Medulla oblongata (tissue), 1 donor: ENCODE measurements around the gene KIAA0825.
"Not testable (repeated sequence)": the region's sequence is repeated elsewhere in the genome, so short reads cannot be mapped to it uniquely, and the experiment has no call there.

Experiments used
- DNase-seq: peaks from one replicate; pipeline ENCODE4 v3.0.0-alpha.2; 2015; ENCODE audit errors: extremely low spot score

Gene KIAA0825

DNA sequence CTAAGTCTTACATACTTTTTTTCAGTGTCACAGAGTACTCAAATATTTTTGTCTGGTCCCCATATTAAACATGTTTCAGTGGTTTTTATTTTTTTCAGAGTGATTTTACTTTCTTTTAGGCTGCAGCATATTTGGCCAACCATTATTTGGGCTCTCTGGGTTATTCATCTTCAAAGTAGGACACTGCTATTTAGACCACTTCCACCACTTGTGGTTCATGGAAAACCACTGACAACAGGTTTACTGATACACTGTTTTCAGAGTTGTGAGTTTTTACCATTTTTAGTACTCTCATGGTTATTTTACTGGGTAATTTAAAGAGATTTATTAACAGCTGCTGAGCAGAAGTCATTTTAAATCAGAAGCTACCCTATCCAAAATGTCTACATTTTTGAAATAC, 437.6 kb downstream of the KIAA0825 start:
- DNase-seq = no peak

- DNase-seq = no peak
These were observed 442.5 kb downstream of the KIAA0825 start for GRCh38 chr5:94175912-94176311.

DNA sequence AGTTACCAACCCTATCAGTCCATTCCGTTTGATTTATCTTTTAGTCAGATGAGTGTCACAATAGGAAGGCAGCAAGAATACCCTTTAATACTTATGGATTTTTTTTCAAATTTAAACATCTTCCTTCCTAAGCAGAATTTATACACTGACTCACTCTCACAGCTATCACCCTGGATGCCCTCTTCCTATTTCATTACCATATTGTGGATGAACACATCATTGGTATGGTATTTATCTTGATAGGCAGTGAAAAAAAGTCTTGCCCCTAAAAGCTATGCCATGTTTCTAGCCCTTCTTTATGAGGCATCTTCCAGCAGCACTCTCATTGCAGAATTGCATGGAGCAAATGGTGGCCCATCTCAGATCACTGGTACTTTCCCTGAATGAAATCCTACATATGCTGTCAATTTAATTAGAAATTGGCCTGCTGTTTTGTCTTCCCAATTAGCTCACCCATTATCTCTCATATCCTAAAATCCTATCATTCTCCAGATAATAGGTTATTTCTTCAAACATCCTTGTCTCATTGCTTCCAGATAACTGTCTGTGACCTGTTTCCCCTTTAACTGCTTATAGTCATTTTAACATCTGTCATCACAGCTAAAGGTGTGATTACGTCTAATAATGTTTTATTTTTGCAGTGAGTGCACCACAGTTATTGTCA, 443.5 kb downstream of the KIAA0825 start:
- no peak for DNase-seq

DNA sequence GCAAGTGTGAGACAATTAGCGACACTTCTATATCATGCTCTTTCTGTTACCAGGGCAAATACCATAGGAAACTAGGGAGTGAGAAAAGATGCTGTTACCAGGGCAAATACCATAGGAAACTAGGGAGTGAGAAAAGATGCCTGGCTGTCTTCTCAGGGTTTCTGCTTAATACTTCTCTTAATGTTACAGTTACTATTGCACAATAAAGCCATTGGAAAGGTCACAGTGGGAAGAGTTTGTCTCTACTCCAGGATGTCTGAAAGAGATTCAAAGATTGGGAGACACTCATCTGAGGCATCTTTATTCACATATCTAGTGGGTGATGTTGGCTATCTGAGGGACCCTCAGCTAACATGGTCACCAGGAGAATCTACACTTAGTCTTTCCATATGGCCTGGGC, 445.3 kb downstream of the KIAA0825 start:
- DNase-seq = no peak

DNA sequence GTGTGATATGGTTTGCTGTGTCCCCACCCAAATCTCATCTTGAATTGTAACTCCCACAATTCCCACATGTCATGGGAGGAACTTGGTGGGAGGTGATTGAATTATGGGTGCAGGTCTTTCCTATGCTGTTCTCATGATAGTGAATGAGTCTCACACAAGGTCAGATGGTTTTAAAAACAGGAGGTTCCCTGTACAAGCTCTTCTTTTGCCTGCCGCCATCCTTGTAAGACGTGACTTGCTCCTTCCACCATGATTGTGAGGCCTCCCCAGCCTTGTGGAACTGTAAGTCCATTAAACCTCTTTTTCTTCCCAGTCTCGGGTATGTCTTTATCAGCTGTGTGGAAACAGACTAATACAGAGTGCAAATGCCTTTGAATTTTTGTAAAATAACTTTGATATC, 447.3 kb downstream of the KIAA0825 start:
- DNase-seq = not testable (repeated sequence)

DNA sequence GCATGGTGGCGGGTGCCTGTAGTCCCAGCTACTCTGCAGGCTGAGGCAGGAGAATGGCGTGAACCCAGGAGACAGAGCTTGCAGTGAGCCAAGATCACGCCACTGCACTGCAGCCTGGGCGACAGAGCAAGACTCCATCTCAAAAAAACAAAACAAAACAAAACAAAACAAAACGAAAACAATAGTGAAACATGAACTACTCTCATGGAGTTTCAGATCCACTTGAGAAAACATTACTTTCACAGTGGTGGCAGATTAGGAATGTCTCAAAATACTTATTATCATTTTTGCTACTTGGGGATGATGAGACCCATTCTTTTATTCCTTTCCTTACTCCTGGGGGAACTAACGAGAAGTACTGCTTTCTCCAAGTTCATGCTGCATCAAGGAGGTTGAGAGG, 448.2 kb downstream of the KIAA0825 start:
- DNase-seq = not testable (repeated sequence)

DNA sequence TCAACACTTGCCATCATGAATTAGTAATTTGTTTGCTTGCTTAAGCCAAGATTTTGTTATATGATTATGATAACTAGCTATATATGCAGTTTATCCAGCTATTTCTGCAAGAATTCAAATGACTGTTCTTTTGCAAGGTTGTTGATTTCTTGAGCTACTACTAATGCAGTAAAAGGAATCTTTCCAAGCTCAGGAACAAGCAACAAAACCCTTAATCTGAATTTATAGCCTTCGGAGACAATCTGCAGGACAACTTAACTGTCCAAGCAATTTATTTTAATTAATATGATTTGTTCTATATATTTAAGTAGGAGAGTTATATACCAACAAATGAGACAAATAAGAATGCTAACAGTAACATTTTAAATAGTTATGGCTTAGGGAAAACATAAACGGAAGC, 450.3 kb downstream of the KIAA0825 start:
- DNase-seq = no peak

- DNase-seq = no peak
These were observed 456.6 kb downstream of the KIAA0825 start for GRCh38 chr5:94161801-94162200.

DNA sequence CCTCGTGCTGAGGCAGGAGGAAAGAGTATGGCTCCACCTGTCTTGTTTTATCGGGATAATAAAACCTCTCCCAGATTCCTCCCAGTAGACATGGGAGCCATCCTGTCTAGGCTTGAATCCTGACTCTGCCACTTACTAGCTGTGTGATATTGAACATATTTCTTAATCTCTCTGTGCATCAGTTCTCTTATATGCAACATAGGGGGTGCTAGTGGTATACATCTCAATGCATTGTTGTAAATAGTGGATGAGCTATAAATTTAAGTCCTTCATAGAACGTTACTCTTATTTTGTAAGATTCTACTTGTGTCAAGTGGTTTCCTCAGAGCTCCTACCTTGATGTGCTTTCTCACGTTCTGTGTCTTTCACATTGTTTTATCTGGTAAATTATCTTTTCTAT, 459.3 kb downstream of the KIAA0825 start:
- no peak for DNase-seq

DNA sequence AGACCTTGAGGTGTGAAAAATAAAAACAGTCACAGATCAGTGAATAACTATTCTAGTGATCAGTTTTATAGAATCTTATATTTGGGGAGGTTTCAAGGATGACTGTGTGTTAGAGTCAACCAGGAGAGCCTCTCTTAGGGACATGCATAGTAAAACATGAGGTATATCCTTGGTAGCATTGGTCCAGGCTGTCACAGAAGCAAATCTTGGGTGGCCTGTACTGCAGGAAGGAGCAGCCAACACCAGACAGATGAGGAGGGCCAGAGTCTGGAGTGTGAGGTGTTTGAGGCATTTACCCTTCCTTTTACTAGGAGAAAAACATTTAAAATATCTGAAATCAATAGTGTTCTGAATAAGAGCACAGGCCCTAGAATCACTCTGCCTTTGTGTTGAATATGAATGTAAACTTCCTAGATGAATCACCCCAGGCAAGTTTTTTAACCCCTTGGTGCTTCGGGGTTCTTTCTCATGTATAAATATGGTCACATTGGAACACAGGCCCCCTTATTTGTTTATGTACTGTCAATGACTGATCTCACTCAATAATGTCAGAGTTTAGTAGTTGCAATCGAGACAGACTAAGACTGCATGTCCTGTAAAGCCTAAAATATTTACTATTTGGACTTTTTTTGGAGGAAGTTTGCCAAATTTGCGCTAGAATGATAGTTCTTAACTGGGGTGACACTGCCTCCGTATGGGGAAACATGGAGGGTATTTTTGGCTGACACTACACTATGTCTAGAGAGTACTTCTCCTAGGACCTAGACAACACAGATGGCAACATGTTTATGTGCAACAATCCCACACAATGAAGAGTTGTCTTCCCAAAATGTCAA, 460.5 kb downstream of the KIAA0825 start:
- DNase-seq = no peak

GRCh38 chr5:94154672-94155071, 463.7 kb downstream of the KIAA0825 start:
- no peak for DNase-seq

DNA sequence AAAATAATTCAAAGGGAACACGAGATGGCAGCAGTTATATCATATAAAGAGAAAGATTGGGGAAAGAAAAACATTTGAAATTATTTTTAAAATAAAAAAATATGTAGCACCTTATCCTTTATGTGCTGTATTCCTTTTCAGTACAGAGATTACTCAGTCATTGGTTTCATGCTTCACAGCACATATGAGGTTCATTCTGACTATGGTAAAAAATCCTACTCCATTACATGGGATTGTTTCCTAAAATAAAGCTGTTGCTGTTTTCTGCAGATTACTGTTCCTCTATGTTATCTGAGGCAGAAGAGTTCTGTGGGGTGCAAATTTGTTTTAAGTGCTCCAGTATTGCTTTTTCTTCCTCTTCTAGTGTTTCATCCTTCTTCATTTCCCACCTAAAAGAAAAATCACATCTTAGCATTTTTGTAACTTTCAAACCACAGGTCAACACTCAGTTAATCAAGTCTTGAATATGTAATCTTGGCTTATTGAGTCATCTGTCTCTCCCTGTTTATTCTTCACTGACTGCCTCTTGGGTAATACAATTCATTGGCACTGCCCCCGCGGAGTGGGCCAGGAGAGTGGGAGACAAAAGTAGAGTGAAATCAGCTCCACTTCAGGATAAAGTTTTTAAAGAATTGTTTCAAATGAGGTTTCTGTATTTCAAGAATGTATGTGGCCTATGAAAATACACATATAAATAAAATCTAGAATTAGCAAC, 464.5 kb downstream of the KIAA0825 start:
- DNase-seq = no peak

DNA sequence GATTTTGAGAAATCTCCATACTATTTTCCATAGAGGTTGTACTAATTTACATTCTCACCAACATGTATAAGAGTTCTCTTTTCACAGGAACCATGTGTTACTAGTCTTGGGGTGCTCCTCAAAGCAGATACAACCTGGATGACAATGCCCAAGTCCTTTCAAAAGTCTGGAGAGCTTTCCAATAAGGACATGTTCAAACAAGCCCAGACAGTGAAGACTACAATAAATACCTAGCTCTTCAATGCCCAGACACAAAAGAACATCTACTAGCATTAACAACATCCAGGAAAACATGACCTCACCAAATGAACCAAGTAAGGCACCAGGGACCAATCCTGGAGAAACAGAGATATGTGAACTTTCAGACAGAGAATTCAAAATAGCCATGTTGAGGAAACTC, 474.8 kb downstream of the KIAA0825 start:
- DNase-seq = not testable (repeated sequence)

DNA sequence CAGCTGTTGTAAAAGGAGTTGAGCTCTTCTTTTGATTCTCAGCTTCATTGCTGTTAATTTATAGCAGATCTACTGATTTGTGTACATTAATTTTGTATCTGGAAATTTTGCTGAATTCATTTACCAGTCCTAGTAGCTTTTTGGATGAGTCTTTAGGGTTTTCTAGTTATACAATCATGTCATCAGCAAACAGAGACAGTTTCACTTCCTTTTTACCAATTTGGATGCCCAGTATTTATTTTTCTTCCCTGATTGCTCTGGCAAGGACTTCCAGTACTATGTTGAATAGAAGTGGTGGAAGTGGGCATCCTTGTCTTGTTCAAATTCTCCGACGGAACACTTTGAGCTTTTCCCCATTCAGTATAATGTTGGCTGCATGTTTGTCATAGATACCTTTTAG, 478.1 kb downstream of the KIAA0825 start:
- no peak for DNase-seq

GRCh38 chr5:94130077-94130476, 488.3 kb downstream of the KIAA0825 start:
- no peak for DNase-seq

DNA sequence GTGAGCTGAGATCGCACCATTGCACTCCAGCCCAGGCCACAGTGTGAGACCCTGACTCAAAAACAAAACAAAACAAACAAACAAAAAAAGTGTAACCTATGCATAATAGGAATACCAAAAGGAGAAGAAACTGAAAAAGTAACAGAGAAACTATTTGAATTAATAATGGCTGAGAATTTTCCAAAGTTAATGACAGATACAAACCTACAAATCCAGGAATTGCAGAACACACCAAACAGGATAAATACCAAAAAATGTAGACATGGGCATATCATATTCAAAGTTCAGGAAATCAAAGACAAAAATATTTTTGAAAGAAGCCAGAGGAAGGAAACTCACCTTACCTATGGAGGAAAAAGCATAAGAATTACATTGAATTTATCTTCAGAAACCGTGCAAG, 493.3 kb downstream of the KIAA0825 start:
- no peak for DNase-seq

DNA sequence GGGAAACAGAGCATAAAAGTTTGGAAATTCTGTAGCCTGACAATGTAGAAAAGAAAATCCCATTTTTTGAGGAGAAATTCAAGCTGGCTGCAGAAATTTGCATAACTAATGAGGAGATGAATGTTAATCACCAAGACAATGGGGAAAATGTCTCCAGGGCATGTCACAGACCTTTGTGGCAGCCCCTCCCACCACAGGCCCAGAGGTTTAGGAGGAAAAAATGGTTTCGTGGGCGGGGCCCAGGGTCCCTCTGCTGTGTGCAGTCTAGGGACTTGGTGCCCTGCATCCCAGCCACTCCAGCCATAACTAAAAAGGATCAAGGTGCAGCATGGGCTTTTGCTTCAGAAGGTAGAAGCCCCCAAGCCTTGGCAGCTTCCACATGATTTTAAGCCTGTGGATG, 502.1 kb downstream of the KIAA0825 start:
- DNase-seq = not testable (repeated sequence)

DNA sequence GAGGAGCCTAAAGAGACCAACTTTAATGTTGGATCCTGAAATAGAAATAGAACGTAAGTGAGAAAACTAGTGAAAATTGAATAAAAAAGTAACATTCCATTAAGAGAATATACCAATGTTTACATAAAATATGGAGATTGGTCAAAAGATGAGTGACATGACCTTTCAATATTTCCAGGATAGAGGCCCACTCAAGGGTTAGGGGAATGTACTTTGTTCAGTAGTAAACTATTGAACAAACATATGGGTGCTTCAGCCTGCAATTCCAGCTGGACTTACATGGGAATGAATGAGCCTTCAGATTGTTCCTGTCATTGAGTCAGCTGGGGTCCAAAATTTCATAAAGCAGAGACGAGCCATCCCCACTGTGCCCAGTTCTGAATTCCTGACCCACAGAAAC, 505.3 kb downstream of the KIAA0825 start:
- no peak for DNase-seq

- peak; percentile 94 for DNase-seq
These were observed 507.0 kb downstream of the KIAA0825 start for GRCh38 chr5:94111209-94112004.

DNA sequence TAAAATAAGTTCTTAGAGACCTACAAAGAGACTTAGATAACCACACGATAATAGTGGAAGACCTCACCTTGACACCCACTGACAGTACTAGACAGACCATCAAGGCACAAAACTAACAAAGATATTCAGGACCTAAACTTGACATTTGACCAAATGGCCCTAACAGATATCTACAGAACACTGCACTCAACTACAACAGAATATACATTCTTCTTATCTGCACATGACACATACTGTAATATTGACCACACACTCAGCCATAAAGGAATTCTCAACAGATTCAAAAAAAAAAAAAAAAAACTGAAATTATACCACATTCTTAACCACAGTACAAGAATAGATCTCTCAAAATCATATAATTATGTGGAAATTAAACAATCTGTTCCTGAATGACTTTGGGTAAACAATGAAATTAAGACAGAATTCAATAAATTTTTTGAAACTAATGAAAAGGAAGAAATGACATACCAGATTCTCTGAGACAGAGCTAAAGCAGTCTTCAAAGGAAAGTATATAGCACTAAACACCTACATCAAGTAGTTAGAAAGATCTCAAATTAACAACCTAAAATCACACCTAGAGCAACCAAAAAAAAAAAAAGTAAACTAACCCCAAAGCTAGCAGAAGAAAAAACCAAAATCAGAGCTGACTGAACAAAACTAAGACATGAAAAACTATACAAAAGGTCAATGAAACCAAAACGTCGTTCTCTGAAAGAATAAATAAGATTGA, 514.7 kb downstream of the KIAA0825 start:
- no peak for DNase-seq
